ENCODE data around the gene SLMAP.
A peak's percentile ranks its signal among the peaks of the same experiment; 100 is the strongest.

Gene SLMAP

DNA sequence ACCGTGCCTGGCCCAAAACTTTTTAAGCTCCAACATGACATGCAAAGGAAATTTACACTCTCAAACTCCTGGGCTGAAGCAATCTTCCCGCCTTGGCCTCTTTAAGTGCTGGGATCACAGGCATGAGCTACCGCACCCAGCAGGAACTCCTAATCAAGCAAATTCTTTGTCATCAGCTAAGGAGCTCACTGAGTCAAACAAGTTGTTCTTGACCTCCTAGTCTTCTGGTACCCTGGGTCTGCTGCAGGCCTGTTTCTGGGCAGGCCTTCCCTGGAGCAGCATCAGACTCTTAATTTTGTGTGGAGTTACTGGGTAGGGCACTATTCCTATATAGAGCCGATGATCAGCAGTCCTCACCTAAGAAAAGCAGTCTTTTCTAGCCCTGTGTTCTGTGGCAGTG, 183.7 kb downstream of the SLMAP start:
- ATAC-seq (replicated peaks), result no peak
- H3K4me3 Mint-ChIP-seq, result no peak overlapping the region
- no peak for DNase-seq
- H3K4me1 Mint-ChIP-seq (ENCODE audit: low read depth in 2 of 2), result no peaks in the 10 kb centered on the region
- peaks cover 9% of the 10 kb centered on the region for H3K36me3 Mint-ChIP-seq (ENCODE audit: insufficient read depth)
- no peaks in the 10 kb centered on the region for H3K9me3 Mint-ChIP-seq
- no peak overlapping the region for H3K27ac Mint-ChIP-seq
- H3K27me3 Mint-ChIP-seq, result no peaks in the 10 kb centered on the region

DNA sequence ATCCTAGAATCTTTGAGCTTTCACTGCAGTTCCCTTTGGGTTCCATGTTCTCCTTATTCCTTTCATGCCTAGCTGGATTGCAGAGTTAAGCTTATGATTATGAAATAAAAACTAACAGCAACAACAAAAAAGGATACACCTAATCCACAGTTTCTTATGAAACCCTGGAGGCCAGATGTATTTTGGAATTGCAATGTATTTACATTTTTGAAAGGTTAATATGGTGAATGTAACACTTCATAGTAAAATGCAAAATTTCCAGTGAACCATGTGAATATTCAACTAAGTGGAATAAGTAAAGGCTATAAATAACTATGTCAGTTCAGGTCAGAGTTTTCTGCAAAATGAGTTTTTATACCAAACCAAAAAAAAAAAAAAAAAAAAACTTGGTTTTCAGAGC, 186.3 kb downstream of the SLMAP start:
- DNase-seq (no peak), ATAC-seq (replicated peaks) (no peak)
- Mint-ChIP-seq H3K4me3 (no peak overlapping the region), H3K9me3 (no peaks in the 10 kb centered on the region), H3K27me3 (no peaks in the 10 kb centered on the region), H3K27ac (no peak overlapping the region), H3K36me3 (ENCODE audit: insufficient read depth) (peaks cover 13% of the 10 kb centered on the region), H3K4me1 (ENCODE audit: low read depth in 2 of 2) (no peaks in the 10 kb centered on the region)

DNA sequence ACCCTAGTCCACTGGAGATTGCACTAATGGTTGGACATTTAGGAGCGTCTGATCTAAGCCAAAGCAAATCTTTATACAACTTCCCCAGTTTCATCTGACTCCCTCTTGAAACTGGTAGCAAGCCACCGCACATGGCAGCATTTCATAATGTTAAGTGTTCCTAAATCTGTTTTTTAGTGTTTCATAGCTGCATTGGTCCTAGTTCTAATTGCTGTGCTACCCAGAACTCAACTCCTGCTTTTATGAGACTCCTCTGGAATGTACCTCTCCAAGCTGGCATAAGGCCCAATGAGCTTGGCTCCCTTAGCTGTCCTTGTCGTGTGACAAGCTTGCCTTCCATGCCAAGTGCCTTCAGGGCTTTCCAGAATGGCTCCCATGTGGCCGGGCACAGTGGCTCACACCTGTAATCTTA, 186.8 kb downstream of the SLMAP start:
- no peak overlapping the region for H3K27ac Mint-ChIP-seq
- H3K4me3 Mint-ChIP-seq, result no peak overlapping the region
- no peaks in the 10 kb centered on the region for H3K4me1 Mint-ChIP-seq (ENCODE audit: low read depth in 2 of 2)
- no peaks in the 10 kb centered on the region for H3K9me3 Mint-ChIP-seq
- H3K27me3 Mint-ChIP-seq, result peaks cover 0 to 4% of the 10 kb centered on the region in 2 donors
- DNase-seq (no peak), ATAC-seq (replicated peaks) (no peak)
- peaks cover 13% of the 10 kb centered on the region for H3K36me3 Mint-ChIP-seq (ENCODE audit: insufficient read depth)

DNA sequence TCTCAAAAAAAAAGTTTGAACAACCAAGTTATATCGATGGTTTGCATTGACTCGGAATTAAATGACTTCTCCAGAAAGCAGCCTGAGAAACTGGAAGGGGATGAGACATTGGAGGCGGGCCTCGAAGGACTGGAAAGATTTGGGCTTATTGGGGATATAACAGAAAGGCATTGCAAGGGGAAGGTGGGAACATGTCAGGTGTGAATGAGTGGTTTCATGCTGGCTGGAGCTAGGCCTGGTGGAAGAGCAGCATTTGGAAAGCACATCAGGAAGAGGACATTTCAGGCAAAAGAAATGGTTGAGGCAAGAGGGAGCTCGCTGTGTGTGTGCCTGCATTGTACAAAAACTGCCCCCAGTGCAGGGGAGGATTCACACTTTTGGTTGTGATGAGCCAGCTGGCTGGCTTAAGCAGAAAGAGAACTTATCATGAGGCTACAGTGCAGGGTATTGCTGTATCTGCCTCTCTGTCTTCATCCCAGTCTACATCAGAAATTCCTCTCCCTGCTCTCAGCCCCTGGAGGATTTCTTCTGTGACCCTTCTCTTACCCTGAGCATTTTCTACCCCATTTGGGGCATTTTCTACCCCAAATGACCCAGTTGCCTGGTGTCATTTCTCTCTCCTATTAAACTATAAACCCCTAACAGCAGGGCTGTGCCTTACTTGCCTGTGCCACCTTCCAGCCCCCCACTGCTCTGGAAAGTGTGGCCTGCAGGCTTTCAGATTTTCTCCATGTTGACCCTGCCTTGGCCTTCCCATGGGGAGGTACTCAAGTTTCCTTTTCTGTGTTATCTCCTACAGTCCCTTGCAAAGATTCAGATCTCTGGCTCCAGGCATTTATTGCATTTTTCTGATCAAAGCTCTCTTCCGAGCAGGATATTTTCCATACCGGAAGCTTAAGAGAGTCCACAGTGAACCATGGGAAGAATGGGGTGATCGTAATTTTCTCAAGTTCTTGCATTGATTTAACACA, 187.7 kb downstream of the SLMAP start:
- no peak overlapping the region for H3K4me3 Mint-ChIP-seq
- H3K4me1 Mint-ChIP-seq (ENCODE audit: low read depth in 2 of 2), result no peaks in the 10 kb centered on the region
- H3K27ac Mint-ChIP-seq, result no peak overlapping the region
- H3K27me3 Mint-ChIP-seq, result peaks cover 8 to 13% of the 10 kb centered on the region in 2 donors
- H3K9me3 Mint-ChIP-seq, result no peaks in the 10 kb centered on the region
- peaks cover 13% of the 10 kb centered on the region for H3K36me3 Mint-ChIP-seq (ENCODE audit: insufficient read depth)
- DNase-seq, result no peak
- no peak for ATAC-seq (replicated peaks)

DNA sequence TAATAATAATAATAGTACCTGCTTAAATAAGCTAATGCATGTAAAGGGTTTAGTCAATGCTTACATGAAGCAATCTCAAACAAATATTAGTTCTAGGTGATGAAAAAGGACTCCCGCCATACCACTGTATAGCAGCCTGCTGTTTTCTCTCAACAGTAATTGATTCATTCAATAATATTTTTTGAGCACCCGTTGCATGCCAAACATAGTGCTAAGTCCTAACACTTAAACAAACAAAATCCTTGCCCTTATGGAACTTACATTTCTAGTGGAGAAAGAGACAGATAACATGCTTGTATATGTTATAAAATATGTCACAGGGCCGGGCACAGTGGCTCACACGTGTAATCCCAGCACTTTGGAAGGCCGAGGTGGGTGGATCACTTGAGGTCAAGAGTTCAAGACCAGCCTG, 190.9 kb downstream of the SLMAP start:
- ATAC-seq (replicated peaks) (no peak), DNase-seq (no peak)
- H3K27me3 Mint-ChIP-seq, result peaks cover 13 to 18% of the 10 kb centered on the region in 2 donors
- H3K27ac Mint-ChIP-seq, result no peak overlapping the region
- no peaks in the 10 kb centered on the region for H3K9me3 Mint-ChIP-seq
- H3K4me1 Mint-ChIP-seq (ENCODE audit: low read depth in 2 of 2), result no peaks in the 10 kb centered on the region
- H3K4me3 Mint-ChIP-seq, result no peak overlapping the region
- peaks cover 7% of the 10 kb centered on the region for H3K36me3 Mint-ChIP-seq (ENCODE audit: insufficient read depth)

DNA sequence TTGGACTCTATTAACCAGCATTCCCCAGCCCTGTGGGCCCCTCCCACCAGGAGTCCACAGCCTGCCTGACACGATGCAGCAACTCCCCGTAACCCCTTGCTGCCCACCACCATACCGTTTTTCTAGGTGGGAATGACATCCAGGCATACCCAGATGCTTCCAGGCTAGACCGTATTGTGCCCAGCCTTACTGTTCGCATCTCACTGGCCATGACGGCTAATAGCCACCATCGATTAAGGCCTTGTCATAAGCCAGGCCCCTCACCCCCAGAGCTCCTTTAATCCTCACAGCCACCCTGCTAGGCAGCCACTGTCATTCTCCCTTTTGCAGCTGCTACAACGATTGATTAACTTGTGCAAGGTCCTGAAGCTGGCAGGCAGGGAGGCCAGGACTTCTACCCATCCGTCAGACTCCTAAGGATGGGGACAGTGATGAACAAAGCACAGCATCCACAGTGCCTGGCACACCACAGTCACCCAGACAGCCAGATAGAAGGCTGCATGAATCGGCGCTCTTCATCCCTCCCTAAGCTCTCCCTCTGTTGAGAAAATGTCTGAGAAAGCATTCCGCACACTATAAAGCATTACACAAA, 192.1 kb downstream of the SLMAP start:
- peaks cover 13 to 18% of the 10 kb centered on the region in 2 donors for H3K27me3 Mint-ChIP-seq
- H3K9me3 Mint-ChIP-seq, result no peaks in the 10 kb centered on the region
- no peak overlapping the region for H3K4me3 Mint-ChIP-seq
- H3K27ac Mint-ChIP-seq, result no peak overlapping the region
- DNase-seq (no peak), ATAC-seq (replicated peaks) (no peak)
- H3K4me1 Mint-ChIP-seq (ENCODE audit: low read depth in 2 of 2), result no peaks in the 10 kb centered on the region
- H3K36me3 Mint-ChIP-seq (ENCODE audit: insufficient read depth), result peaks cover 6% of the 10 kb centered on the region

DNA sequence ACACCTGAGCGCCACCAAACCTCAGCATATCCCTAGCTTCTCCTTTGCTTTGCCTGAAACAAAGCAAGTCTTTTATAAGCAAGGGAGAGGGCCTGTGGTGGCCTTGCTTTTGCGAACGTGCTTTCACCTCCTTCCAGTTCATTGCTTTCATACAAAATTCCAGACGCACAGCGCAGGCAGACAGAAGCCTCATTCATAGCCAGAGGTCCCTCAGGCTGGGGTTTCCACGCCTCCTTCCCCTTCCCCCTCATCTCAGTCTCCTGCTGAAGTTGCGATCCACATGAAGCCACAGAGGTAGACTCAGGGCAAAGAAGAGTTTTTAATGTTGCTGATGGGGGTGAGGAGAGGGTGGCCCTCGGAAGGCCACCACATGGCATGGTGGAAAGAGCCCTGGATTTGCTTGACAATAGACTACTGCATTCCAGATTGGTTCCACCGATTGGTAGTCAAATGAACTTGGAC, 192.7 kb downstream of the SLMAP start:
- ATAC-seq (replicated peaks) (no peak), DNase-seq (no peak)
- H3K9me3 Mint-ChIP-seq, result no peaks in the 10 kb centered on the region
- no peaks in the 10 kb centered on the region for H3K4me1 Mint-ChIP-seq (ENCODE audit: low read depth in 2 of 2)
- H3K27ac Mint-ChIP-seq, result no peak overlapping the region
- H3K36me3 Mint-ChIP-seq (ENCODE audit: insufficient read depth), result peaks cover 4% of the 10 kb centered on the region
- no peak overlapping the region for H3K4me3 Mint-ChIP-seq
- H3K27me3 Mint-ChIP-seq, result peaks cover 13 to 18% of the 10 kb centered on the region in 2 donors

DNA sequence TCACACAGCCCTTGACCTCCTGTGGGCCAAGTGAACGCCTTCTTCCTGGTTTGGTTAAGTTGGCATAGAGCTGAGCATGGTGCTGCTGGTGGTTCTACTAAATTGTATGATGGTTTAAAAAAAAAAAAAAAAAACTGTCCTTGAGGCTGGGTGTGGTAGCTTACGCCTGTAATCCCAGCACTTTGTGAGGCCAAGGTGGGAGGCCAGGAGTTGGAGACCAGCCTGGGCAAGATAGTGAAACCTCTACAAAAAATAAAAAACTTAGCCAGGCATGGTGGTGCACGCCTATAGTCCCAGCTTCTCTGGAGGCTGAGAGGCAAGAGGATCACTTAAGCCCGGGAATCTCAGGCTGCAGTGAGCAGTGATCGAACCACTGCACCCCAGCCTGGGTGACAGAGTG, 193.2 kb downstream of the SLMAP start:
- no peaks in the 10 kb centered on the region for H3K4me1 Mint-ChIP-seq (ENCODE audit: low read depth in 2 of 2)
- no peak for ATAC-seq (replicated peaks)

DNA sequence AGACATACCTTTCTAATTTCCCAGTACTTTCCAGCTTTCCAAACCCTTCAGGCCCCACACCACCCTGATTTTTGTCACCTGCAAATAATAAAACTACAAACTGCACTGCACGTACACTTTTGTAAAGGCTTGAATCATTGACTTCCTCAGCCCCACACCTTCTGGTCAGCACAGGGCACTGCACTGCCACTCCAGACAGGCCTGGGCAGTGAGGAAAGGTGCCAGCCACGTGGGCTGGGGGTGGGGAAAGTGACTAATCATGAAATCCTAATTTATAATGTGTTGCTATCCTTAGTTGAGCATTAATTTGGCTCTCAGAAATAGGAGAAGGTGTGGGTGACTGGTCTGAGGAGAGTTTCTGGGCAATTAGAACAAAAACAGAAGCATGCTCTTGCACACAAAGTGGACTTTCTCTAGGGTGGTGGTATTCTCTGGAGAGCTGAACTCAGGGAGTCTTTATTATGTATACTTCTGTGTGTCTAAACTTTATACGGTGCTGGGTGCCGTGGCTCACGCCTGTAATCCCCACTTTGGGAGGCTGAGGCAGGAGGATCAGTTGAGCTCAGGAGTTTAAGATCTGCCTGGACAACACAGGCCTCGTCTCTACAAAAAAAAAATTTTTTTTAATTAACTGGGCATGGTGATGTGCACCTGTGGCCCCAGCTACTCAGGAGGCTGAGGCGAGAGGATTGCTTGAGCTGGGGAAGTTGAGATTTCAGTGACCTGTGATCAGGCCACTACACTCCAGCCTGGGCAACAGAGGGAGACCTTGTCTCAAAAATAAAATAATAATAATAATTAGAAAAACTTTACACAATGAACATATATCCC, 193.9 kb downstream of the SLMAP start:
- ATAC-seq (replicated peaks) (no peak), DNase-seq (no peak)
- Mint-ChIP-seq H3K27me3 (peaks cover 13 to 18% of the 10 kb centered on the region in 2 donors), H3K4me3 (no peak overlapping the region), H3K4me1 (ENCODE audit: low read depth in 2 of 2) (no peaks in the 10 kb centered on the region), H3K9me3 (no peaks in the 10 kb centered on the region), H3K27ac (no peak overlapping the region), H3K36me3 (ENCODE audit: insufficient read depth) (peaks cover 3% of the 10 kb centered on the region)

More for the DNA sequence above, 193.2 kb downstream of the SLMAP start:
- Mint-ChIP-seq H3K9me3 (no peaks in the 10 kb centered on the region), H3K4me3 (no peak overlapping the region), H3K36me3 (ENCODE audit: insufficient read depth) (peaks cover 4% of the 10 kb centered on the region), H3K27me3 (peaks cover 13 to 18% of the 10 kb centered on the region in 2 donors), H3K27ac (no peak overlapping the region)
- no peak for DNase-seq

DNA sequence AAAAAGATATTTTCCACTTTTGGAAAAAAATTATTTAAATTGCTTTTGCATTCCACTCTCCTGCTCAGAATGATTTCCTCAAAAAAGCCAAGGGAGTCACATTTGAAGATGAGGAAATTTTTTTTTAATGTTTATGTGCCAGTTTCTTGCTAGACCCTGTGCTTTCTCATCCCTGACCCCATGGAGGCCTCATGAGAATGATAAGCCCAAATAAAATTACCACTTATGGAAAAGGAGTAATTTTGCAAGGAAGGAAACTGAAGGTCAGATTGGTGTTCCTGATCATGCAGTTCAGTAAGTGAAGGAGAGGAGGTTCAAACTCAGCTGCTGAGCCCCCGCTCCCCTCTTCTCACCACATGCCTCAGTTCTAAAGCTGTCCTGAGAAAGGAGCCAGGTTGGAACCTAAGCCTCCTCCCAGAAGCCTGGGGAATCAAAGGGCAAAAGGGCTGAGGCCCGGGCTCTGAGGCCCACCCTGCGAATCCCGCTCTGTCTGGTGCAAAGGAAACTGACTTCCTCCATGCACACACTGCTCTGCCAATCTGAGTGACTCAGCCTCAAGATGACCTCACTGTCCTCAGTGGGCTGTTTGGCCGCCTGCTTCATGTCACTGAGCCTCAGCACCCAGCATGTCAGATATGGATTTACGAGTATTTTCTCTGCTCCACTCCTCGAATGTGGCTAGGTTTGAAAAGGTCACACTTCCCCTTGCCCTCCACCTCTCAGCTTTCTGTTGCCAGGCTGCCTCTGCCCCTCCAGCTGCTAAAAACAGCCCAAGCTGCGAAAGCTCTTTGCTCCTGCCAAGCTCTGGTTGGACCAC, 195.2 kb downstream of the SLMAP start:
- DNase-seq (no peak), ATAC-seq (replicated peaks) (no peak)
- Mint-ChIP-seq H3K27me3 (peaks cover 13 to 18% of the 10 kb centered on the region in 2 donors), H3K9me3 (no peaks in the 10 kb centered on the region), H3K27ac (peak overlapping the region; percentile 46 to 59), H3K4me3 (no peak overlapping the region), H3K36me3 (ENCODE audit: insufficient read depth) (no peaks in the 10 kb centered on the region), H3K4me1 (ENCODE audit: low read depth in 2 of 2) (no peaks in the 10 kb centered on the region)

DNA sequence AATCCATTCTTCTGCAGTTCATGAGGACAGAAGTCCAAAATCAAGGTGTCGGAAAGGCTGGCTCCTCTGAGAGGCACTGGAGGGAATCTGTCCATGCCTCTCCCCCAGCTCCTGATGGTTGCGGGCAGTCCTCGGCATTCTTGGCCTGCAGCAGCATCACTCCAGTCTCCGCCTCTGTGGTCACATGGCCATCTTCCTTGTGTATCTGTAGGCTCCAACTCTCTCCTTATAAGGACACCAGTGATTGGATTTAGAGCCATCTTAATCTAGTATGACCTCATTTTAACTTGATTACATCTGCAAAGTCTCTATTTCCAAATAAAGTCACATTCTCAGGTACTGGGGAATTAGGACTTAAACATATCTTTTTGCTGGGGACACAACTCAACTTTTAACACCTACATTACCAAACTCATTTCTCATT, 196.1 kb downstream of the SLMAP start:
- no peaks in the 10 kb centered on the region for H3K4me1 Mint-ChIP-seq (ENCODE audit: low read depth in 2 of 2)
- H3K9me3 Mint-ChIP-seq, result no peaks in the 10 kb centered on the region
- no peaks in the 10 kb centered on the region for H3K36me3 Mint-ChIP-seq (ENCODE audit: insufficient read depth)
- no peak for ATAC-seq (replicated peaks)
- H3K27me3 Mint-ChIP-seq, result peaks cover 13 to 18% of the 10 kb centered on the region in 2 donors
- no peak overlapping the region for H3K27ac Mint-ChIP-seq
- no peak overlapping the region for H3K4me3 Mint-ChIP-seq
- DNase-seq, result no peak

DNA sequence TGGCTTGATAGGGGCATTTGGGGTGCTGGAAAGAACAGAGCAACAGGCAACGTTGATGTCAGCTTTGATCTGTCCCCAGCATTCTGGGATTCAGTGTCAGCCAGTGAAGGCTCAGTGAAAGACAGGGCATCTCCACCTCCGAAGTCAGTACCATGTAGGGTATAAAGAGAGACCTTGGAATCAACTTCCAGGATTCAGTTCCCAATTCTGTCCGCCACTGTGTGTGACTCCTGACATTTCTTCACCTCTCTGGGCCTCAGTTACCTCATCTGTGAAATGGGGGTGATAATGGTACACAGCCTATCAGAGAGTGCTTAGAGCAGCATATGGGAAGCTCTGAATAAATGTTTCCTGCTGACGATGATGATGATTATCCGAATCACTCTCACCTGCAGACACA, 196.5 kb downstream of the SLMAP start:
- H3K36me3 Mint-ChIP-seq (ENCODE audit: insufficient read depth), result no peaks in the 10 kb centered on the region
- ATAC-seq (replicated peaks), result no peak

More for the DNA sequence above, 196.5 kb downstream of the SLMAP start:
- Mint-ChIP-seq H3K27me3 (peaks cover 13 to 17% of the 10 kb centered on the region in 2 donors), H3K4me1 (ENCODE audit: low read depth in 2 of 2) (no peaks in the 10 kb centered on the region), H3K27ac (no peak overlapping the region), H3K9me3 (no peaks in the 10 kb centered on the region), H3K4me3 (no peak overlapping the region)
- DNase-seq, result no peak
